IMR-90 (cell line): ENCODE data around the gene MTHFD2L.
A peak's percentile ranks its signal among the peaks of the same experiment; 100 is the strongest.

Experiments used
- BHLHE40 ChIP-seq: fragments of 150-350 bp; IDR thresholded peaks from 2 replicates; pipeline ENCODE4 v1.6.1; 2016; ENCODE audit warnings: mild to moderate bottlenecking, low read depth, low read length
- CEBPB ChIP-seq: IDR thresholded peaks from 2 replicates; pipeline ENCODE4 v1.6.1; 2012; ENCODE audit warnings: low read depth, low read length, improper control_type of control experiment
- CHD1 ChIP-seq: IDR thresholded peaks from 2 replicates; pipeline ENCODE4 v1.6.1; 2012; ENCODE audit warnings: low read depth, low read length, improper control_type of control experiment
- CTCF ChIP-seq: conservative IDR thresholded peaks from 2 replicates; pipeline ENCODE4 v1.5.1; 2012; ENCODE audit warnings: mild to moderate bottlenecking, low read depth, low read length, improper control_type of control experiment
- FOS ChIP-seq: fragments of 150-350 bp; IDR thresholded peaks from 2 replicates; pipeline ENCODE4 v1.6.1; 2016; ENCODE audit warnings: low read depth, low read length
- MAFK ChIP-seq: IDR thresholded peaks from 2 replicates; pipeline ENCODE4 v1.6.1; 2012; ENCODE audit warnings: low read depth, low read length, improper control_type of control experiment
- MAZ ChIP-seq: IDR thresholded peaks from 2 replicates; pipeline ENCODE4 v1.6.1; 2012; ENCODE audit warnings: low read depth, mild to moderate bottlenecking, low read length, improper control_type of control experiment, moderate library complexity, borderline replicate concordance
- MXI1 ChIP-seq: IDR thresholded peaks from 2 replicates; pipeline ENCODE4 v1.6.1; 2012; ENCODE audit warnings: low read depth, mild to moderate bottlenecking, low read length, moderate library complexity, borderline replicate concordance
- POLR2A ChIP-seq: IDR thresholded peaks from 2 replicates; pipeline ENCODE4 v1.6.1; 2012; ENCODE audit warnings: mild to moderate bottlenecking, low read depth, low read length
- RAD21 ChIP-seq: IDR thresholded peaks from 2 replicates; pipeline ENCODE4 v1.6.1; 2012; ENCODE audit warnings: low read length, improper control_type of control experiment
- RCOR1 ChIP-seq: IDR thresholded peaks from 2 replicates; pipeline ENCODE4 v1.6.1; 2012; ENCODE audit warnings: mild to moderate bottlenecking, low read length, improper control_type of control experiment; ENCODE audit not compliant: insufficient replicate concordance
- SMC3 ChIP-seq: fragments of 150-350 bp; IDR thresholded peaks from 2 replicates; pipeline ENCODE4 v1.6.1; 2016; ENCODE audit warnings: low read depth, mild to moderate bottlenecking, antibody characterized with exemption, low read length, moderate library complexity
- TF ChIP-seq, protein P1 (sequence below): fragments of 150-350 bp; IDR thresholded peaks from 2 replicates; pipeline ENCODE4 v1.6.1; 2016; ENCODE audit warnings: low read depth, mild to moderate bottlenecking, low read length, moderate library complexity, borderline replicate concordance
- TF ChIP-seq, protein P2 (sequence below): fragments of 150-350 bp; IDR thresholded peaks from 2 replicates; pipeline ENCODE4 v1.6.1; 2017; ENCODE audit warnings: mild to moderate bottlenecking, antibody characterized with exemption, low read length, low read depth

- TF ChIP-seq CTCF (no peak), POLR2A (no peak), BHLHE40 (peak; percentile 24; the same call in 1 of the 2 replicates), RAD21 (no peak), MAZ (no peak), CHD1 (no peak), CEBPB (no peak), MXI1 (no peak), MAFK (no peak), FOS (peak; percentile 80), RCOR1 (no peak), SMC3 (no peak)
- TF ChIP-seq, protein P1, sequence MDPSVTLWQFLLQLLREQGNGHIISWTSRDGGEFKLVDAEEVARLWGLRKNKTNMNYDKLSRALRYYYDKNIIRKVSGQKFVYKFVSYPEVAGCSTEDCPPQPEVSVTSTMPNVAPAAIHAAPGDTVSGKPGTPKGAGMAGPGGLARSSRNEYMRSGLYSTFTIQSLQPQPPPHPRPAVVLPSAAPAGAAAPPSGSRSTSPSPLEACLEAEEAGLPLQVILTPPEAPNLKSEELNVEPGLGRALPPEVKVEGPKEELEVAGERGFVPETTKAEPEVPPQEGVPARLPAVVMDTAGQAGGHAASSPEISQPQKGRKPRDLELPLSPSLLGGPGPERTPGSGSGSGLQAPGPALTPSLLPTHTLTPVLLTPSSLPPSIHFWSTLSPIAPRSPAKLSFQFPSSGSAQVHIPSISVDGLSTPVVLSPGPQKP: no peak
- TF ChIP-seq, protein P2, sequence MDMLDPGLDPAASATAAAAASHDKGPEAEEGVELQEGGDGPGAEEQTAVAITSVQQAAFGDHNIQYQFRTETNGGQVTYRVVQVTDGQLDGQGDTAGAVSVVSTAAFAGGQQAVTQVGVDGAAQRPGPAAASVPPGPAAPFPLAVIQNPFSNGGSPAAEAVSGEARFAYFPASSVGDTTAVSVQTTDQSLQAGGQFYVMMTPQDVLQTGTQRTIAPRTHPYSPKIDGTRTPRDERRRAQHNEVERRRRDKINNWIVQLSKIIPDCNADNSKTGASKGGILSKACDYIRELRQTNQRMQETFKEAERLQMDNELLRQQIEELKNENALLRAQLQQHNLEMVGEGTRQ: no peak
These were observed 43.7 kb upstream of the MTHFD2L start for GRCh38 chr4:74114234-74114633.
